GM12878 (cell line): Measurements from ENCODE around the gene SHC2. TPM values are rescaled to one million over a fixed set of nuclear protein-coding genes. Genes with fewer than 3 reads are reported as not detected.

Source experiments
- ATAC-seq: fragments of 200-7000 bp; cut with Tn5 transposase; 3 replicates; pipeline ENCODE4 v1.9.1; 2020; ENCODE audit warnings: mild to moderate bottlenecking, moderate library complexity
- BruUV-seq: library from RNA; stranded (reverse); fragments of 400-500 nt; replicated peaks from 2 replicates; lab custom pipeline; 2021; lab: Mats Ljungman, UMichigan
- CTCF ChIA-PET: fragments of 300-600 bp; sonication (Branson Sonifier 250); formaldehyde crosslinking; extraction: SDS; loops from one replicate; lab custom pipeline; 2021; ENCODE audit warnings: inconsistent platforms; lab: Yijun Ruan, JAX
- POLR2A ChIA-PET: fragments of 350-600 bp; formaldehyde crosslinking; extraction: SDS; loops from one replicate; lab custom pipeline; 2021; ENCODE audit warnings: inconsistent platforms; lab: Charles Lee
- RAD21 ChIA-PET: fragments of 300-600 bp; sonication (Branson Sonifier 250); formaldehyde crosslinking; loops from one replicate; lab custom pipeline; 2023; ENCODE audit warnings: antibody characterized with exemption; ENCODE audit not compliant: unreplicated experiment; lab: Charles Lee
- SMC1A ChIA-PET: fragments of 300-600 bp; sonication (Branson Sonifier 250); formaldehyde crosslinking; loops from one replicate; lab custom pipeline; 2023; ENCODE audit not compliant: unreplicated experiment, uncharacterized antibody; lab: Charles Lee
- DNase-seq: peaks from one replicate; pipeline ENCODE4 v3.0.0-alpha.2; 2011; ENCODE audit warnings: low read depth, low spot score
- FAIRE-seq: peaks from 3 replicates; lab custom pipeline; 2011; peaks lifted over from hg19 to GRCh38; lab: Jason Lieb, UNC
- H2AFZ ChIP-seq: 2 replicates; pipeline ENCODE4 v1.6.0; 2011; ENCODE audit warnings: low read depth, low read length, control low read depth; ENCODE audit not compliant: control insufficient read depth
- H3K27ac ChIP-seq: 2 replicates; pipeline ENCODE4 v1.5.1; 2011; ENCODE audit warnings: control low read depth; ENCODE audit not compliant: control insufficient read depth, insufficient read depth
- H3K27me3 ChIP-seq, 2 experiments: replicated peaks in 1 of 2; 2 replicates each; pipeline versions ENCODE4 v1.6.0 to v1.6.1; 2011; ENCODE audit warnings: low read length in 1 of 2; ENCODE audit not compliant: control insufficient read depth in 2 of 2, insufficient read depth in 2 of 2
- H3K36me3 ChIP-seq, 2 experiments: 2 replicates each; pipeline ENCODE4 v1.5.1; 2011; ENCODE audit warnings: low read length in 1 of 2; ENCODE audit not compliant: control insufficient read depth in 2 of 2, insufficient read depth in 2 of 2
- H3K4me1 ChIP-seq: 2 replicates; pipeline ENCODE4 v1.6.1; 2011; ENCODE audit warnings: mild to moderate bottlenecking, low read length, moderate library complexity, mixed read lengths; ENCODE audit not compliant: control insufficient read depth, insufficient read depth
- H3K4me2 ChIP-seq: 2 replicates; pipeline ENCODE4 v1.6.0; 2011; ENCODE audit warnings: control low read depth; ENCODE audit not compliant: control insufficient read depth, insufficient read depth
- H3K4me3 ChIP-seq: fragments of 200-600 bp; sonication (generic); 2 replicates; pipeline ENCODE4 v1.5.1; 2016
- H3K79me2 ChIP-seq: 2 replicates; pipeline ENCODE4 v1.6.0; 2011; ENCODE audit warnings: low read length; ENCODE audit not compliant: control insufficient read depth, insufficient read depth
- H3K9ac ChIP-seq: 2 replicates; pipeline ENCODE4 v1.8.0; 2011; ENCODE audit warnings: low read length, control low read depth, mixed read lengths; ENCODE audit not compliant: control insufficient read depth, insufficient read depth
- H3K9me3 ChIP-seq: replicated peaks from 3 replicates; pipeline ENCODE4 v1.5.1; 2011; ENCODE audit warnings: mild to moderate bottlenecking, low read length; ENCODE audit not compliant: control insufficient read depth, insufficient read depth
- H4K20me1 ChIP-seq: 2 replicates; pipeline ENCODE4 v1.6.0; 2011; ENCODE audit not compliant: control insufficient read depth, insufficient read depth
- CBX5 ChIP-seq: sonication (generic); IDR thresholded peaks from 2 replicates; pipeline ENCODE4 v1.6.1; 2016; ENCODE audit warnings: low read depth, moderate library complexity, mild to moderate bottlenecking, inconsistent platforms
- CREM ChIP-seq: IDR thresholded peaks from 2 replicates; pipeline ENCODE4 v1.6.1; 2014; ENCODE audit warnings: antibody characterized with exemption, low read depth
- FOXK2 ChIP-seq: fragments of 450-650 bp; IDR thresholded peaks from 2 replicates; pipeline ENCODE4 v1.6.1; 2017; ENCODE audit warnings: mild to moderate bottlenecking, moderate library complexity
- HCFC1 ChIP-seq: fragments of 150-350 bp; IDR thresholded peaks from 2 replicates; pipeline ENCODE4 v1.6.1; 2014; ENCODE audit warnings: low read length
- IKZF2 ChIP-seq, 2 experiments: fragments of 450-650 bp; IDR thresholded peaks; 2 replicates each; pipeline ENCODE4 v1.6.1; 2017; ENCODE audit warnings: mild to moderate bottlenecking in 2 of 2, moderate library complexity in 2 of 2
- MYB ChIP-seq: fragments of 150-350 bp; IDR thresholded peaks from 2 replicates; pipeline ENCODE4 v1.6.1; 2014; ENCODE audit warnings: mild to moderate bottlenecking, low read depth, low read length, borderline replicate concordance
- NFYA ChIP-seq: IDR thresholded peaks from 2 replicates; pipeline ENCODE4 v1.6.1; 2011; ENCODE audit warnings: low read depth, mild to moderate bottlenecking, low read length, improper control_type of control experiment, borderline replicate concordance
- NRF1 ChIP-seq: conservative IDR thresholded peaks from 2 replicates; pipeline ENCODE4 v1.6.1; 2011; ENCODE audit warnings: mild to moderate bottlenecking, low read depth, low read length, improper control_type of control experiment
- SP1 ChIP-seq: IDR thresholded peaks from one replicate; pipeline ENCODE4 v1.6.1; 2011; ENCODE audit warnings: low read depth, low read length
- SREBF2 ChIP-seq: IDR thresholded peaks from 2 replicates; pipeline ENCODE4 v1.6.1; 2012; ENCODE audit warnings: mild to moderate bottlenecking, low read length
- STAT3 ChIP-seq: IDR thresholded peaks from 2 replicates; pipeline ENCODE4 v1.6.1; 2011; ENCODE audit warnings: low read depth, low read length, improper control_type of control experiment
- TARDBP ChIP-seq: IDR thresholded peaks from 2 replicates; pipeline ENCODE4 v1.6.1; 2016; ENCODE audit warnings: borderline replicate concordance
- USF1 ChIP-seq: IDR thresholded peaks from 2 replicates; pipeline ENCODE4 v1.6.1; 2011; ENCODE audit warnings: borderline replicate concordance, low read depth, mild to moderate bottlenecking, moderate library complexity, mixed read lengths, low read length; ENCODE audit not compliant: insufficient read depth; ENCODE audit errors: extremely low read length
- WGBS: methylation state at CpG from one replicate; pipeline ENCODE4 v1.1.6; 2016; ENCODE audit warnings: low lambda C conversion rate; ENCODE audit not compliant: insufficient replicate concordance, insufficient coverage; ENCODE audit errors: missing lambda C conversion rate; 5-methylcytosine and 5-hydroxymethylcytosine counted together
- in situ Hi-C: fragments of 300-500 bp; cut with MboI; formaldehyde crosslinking; loops from 9 replicates; pipeline ENCODE4 v1.14.3; 2018; ENCODE audit warnings: mixed read lengths
- intact Hi-C: fragments of 100-400 bp; cut with micrococcal nuclease; formaldehyde crosslinking; loops from one replicate; pipeline ENCODE4 v1.14.2; 2022; ENCODE audit not compliant: unreplicated experiment
- polyA plus RNA-seq, 11 experiments: library from polyadenylated mRNA; depleted of rRNA in 4 of 11; unstranded in 6 of 11; stranded (reverse) in 5 of 11; fragments of >200 nt; fragmentation: Nextera tagmentation in 4 of 11; fragmentation: Illumina TruSeq in 1 of 11; extraction: Ambion mirVana in 4 of 11; extraction: Trizol in 1 of 11; gene quantifications; 1 replicate in 1 of 11; 2 replicates in 10 of 11; pipeline versions ENCODE4 v1.2.1 to v1.2.3, GENCODE V29; 2011 to 2016; ENCODE audit warnings: inconsistent platforms in 2 of 11, missing spikeins in 2 of 11, low read depth in 1 of 11
- total RNA-seq, 4 experiments: library from RNA; depleted of rRNA in 3 of 4; stranded (reverse); fragments of >200 nt in 3 of 4; fragmentation: Illumina TruSeq in 1 of 4; extraction: Trizol in 1 of 4; gene quantifications; 2 replicates each; pipeline versions ENCODE4 v1.2.1 to v1.2.3, GENCODE V29; 2013 to 2021

Gene SHC2
- total and polyA plus RNA-seq, 10 of the 15 experiments (the other 5 are each of a cell fraction or from before 2014, with no cell fraction given) = 0.08 TPM; not detected in 9

DNA sequence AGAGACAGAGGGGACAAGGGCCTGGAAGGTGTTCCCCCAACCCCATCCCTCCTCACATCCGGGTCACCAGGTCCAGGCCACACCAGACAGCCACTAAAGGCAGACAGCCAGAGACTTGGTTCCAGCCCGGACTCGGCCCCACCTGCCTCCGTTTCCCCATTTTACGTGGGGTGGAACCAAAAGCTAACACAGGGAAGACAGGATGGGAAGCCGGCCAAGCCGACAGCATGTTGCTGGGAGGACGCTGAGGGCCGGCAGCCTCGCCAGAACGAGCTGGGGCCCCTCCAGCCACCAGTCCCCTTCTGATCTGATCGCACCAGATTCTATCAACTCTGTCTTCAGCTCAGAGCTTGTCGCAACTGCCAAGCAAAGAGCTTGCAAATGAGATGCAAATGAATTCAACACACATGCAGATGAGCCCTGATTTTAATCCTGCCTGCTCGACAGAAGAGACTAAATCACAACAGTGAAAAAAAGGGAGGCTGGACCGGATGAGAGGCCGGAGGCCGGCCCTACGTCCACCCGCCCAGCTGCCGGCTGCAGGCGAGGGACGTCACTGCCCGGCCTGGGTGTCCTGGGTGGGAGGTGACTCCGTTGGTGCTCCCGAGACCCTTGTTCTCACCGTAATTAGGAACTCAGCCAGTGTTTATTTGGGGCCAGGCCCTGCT lies 17.5 kb upstream of the SHC2 start:
- Histone ChIP-seq H2AFZ (no peak overlapping the region), H4K20me1 (no peaks in the 10 kb centered on the region), H3K4me1 (no peaks in the 10 kb centered on the region), H3K9ac (no peak overlapping the region), H3K9me3 (no peaks in the 10 kb centered on the region; the same call in 2 of the 3 replicates), H3K4me3 (no peak overlapping the region), H3K36me3 (no peaks in the 10 kb centered on the region), H3K79me2 (no peaks in the 10 kb centered on the region), H3K4me2 (no peak overlapping the region), H3K27me3 (no peaks in the 10 kb centered on the region), H3K27ac (no peak overlapping the region)
- SMC1A ChIA-PET = no interaction called here
- intact Hi-C loops = no loop called here
- POLR2A ChIA-PET = no interaction called here
- in situ Hi-C loops = no loop called here
- no peak for ATAC-seq
- no peak for DNase-seq
- RAD21 ChIA-PET = no interaction called here
- WGBS = 51% methylated on average over 26 of the region's 26 CpGs
- FAIRE-seq = no peak
- BruUV-seq = no TSS peak
- TF ChIP-seq SP1 = no peak
- no peak for TF ChIP-seq STAT3
- TF ChIP-seq HCFC1 = no peak
- no peak for TF ChIP-seq CREM
- TF ChIP-seq CBX5 = no peak
- CTCF ChIA-PET = no interaction called here

DNA sequence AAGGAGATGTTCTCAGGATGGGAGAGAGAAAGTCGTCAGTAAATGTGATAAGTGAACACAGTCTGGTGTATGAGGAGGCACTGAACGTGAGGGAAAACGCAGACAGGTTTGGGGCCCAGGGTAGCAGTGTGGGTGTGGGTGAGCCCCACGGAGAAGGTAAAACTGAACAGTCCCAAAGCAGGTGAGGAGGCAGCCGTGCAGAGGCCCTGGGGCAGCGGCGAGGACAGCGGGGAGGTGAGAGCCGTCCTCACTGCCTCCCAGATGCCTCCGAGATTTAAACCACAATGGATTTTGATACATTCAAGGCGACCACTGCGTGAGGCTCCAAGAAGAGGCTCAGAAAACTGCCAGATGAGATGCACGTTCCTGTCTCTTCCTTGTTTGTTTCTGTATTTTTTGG lies 14.5 kb upstream of the SHC2 start:
- POLR2A ChIA-PET = no interaction called here
- Histone ChIP-seq H3K36me3 (no peaks in the 10 kb centered on the region), H4K20me1 (no peaks in the 10 kb centered on the region), H3K4me2 (no peak overlapping the region), H3K79me2 (no peaks in the 10 kb centered on the region), H3K9ac (no peak overlapping the region), H3K4me1 (no peaks in the 10 kb centered on the region), H3K27ac (no peak overlapping the region), H3K27me3 (no peaks in the 10 kb centered on the region), H2AFZ (no peak overlapping the region), H3K9me3 (no peaks in the 10 kb centered on the region; the same call in 2 of the 3 replicates), H3K4me3 (no peak overlapping the region)
- RAD21 ChIA-PET = no interaction called here
- CTCF ChIA-PET = no interaction called here
- BruUV-seq = no TSS peak
- in situ Hi-C loops = no loop called here
- ATAC-seq = no peak
- intact Hi-C loops = no loop called here
- 45% methylated on average over 13 of the region's 13 CpGs for WGBS
- no peak for FAIRE-seq
- SMC1A ChIA-PET = no interaction called here
- DNase-seq = no peak
- TF ChIP-seq IKZF2 (IDR thresholded peaks at IDR 0.05) = no peak
- TF ChIP-seq NRF1 = no peak
- no peak for TF ChIP-seq NFYA
- no peak for TF ChIP-seq SREBF2
- no peak for TF ChIP-seq USF1
- no peak for TF ChIP-seq MYB
- TF ChIP-seq TARDBP = no peak
- TF ChIP-seq STAT3 = no peak
- no peak for TF ChIP-seq FOXK2
- TF ChIP-seq, all 136 proteins: peak for 0
